Hematopoietic multipotent progenitor cell treated with erythropoietin and hydrocortisone succinate and interleukin-3 and kit ligand, for 6 days (in vitro differentiated cells): Measurements from ENCODE around the gene LTA4H.
"Not testable (repeated sequence)": the region's sequence is repeated elsewhere in the genome, so short reads cannot be mapped to it uniquely, and the experiment has no call there.

Experiments
- DNase-seq: peaks from one replicate; pipeline ENCODE4 v3.0.0-alpha.2; 2015

LTA4H gene

DNA sequence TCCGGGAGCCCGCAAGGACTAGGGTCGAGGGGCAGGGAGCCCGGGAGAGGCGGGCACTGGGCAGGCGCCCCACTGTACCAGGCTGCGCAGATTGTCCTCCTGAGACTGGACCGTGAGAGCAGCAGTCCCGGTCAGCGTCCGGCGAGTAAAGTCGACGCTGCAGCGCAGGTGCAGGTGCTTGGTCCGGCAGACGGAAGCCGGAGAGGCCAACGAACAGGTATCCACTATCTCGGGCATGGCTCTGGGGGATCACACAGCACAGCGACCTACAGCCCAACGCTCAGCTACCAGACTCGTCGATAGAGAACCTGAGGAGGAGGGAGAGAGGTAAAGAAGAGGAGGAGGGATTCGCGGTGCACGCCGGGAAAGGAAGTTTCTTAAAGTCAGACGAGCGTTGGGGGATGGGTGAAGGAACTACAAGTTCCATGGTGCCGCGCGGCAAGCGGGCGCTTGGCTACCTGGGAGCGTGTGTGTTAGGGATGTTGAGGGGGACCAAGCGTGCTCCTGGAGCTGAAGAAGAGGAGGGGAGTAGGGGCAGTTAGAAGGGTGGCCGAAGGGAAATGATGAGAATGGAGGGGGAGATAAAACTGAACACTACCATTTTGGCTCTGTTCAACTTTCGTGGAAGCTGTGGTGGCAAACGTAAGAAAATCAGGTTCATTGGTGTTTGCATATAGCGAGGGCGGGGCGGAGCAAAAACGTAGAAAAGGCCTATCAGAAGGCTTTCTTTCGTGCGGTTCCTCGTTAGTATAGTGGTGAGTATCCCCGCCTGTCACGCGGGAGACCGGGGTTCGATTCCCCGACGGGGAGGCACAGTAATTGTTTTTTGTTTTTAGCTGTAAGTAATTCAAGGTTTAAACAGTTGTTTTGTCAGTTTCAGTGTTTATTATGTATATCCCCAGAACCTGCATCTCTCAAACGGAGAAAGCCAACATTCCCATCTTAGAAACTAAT is at the start of gene LTA4H:
Gene LTA4H, minus strand, starts transcription at position 305 of the 954 bp plus-strand sequence. Its CDS starts 68 bp downstream, at position 237.
- DNase-seq: peak; percentile 100

GRCh38 chr12:96084624-96085023 is 49.2 kb upstream of the LTA4H start:
- DNase-seq: no peak

- DNase-seq: no peak
Measured at GRCh38 chr12:96083020-96083719, 47.8 kb upstream of the LTA4H start.

DNA sequence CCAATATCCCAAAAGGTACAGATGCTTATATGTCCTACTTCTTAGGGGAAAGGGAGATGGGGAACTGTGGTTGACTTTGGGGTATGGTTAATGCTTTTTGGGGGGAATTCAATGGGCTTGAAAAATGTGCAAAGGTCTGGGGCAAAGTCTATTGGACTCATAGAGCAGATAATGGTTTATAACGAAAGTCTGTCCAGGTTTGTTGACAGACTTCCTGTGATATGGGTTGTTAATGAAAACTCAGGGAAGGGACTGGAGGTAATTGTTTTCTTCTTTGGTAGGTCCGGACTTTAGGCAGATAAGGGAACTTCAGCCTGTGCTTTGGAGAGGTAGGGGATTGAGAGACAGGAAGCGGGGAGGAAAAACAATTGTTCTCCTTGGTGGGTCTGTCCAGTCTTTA is 46.2 kb upstream of the LTA4H start:
- DNase-seq: no peak

DNA sequence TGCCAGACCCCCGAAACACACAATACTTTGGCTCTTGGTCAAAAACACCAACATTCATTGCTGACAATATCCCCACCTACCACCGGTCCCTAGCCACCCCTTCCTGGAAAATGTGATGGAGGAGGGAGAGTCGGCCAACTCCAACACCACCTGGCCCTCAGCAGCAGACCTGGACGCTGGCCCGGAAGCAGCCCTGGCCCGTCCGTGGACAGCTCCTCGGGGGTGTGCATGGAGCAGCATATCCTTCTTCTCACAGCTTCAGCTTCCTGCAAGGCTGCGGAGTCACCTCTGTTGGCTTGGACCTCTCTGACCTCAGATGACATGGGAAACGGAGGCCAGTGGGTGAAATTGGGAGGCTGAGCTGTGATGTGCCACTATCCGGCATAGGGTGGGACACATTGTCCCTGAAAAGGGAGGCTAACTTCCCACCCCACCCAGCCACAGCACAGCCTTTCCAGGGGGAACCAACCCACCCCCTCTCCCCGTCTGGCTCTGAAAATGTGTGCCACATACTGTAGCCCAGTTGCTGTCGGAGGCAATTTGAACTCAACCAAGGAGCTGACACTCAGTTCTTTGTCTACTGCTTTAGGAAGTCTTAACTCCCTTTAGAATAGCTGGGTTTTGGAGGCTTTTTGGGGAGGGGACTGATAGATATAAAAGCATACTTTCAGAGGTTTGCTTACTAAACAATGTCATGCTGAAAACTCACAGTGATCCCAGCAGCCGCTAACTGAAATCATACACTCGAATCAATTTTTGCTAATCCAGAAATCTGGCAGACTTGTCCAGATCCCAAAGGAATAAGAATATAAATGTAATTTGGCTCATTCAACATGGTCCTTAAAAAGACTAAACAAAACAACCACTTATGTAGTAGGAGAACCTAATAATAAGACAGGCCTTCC is 43.1 kb upstream of the LTA4H start:
- DNase-seq: no peak

GRCh38 chr12:96077081-96077480 is 41.7 kb upstream of the LTA4H start:
- no peak for DNase-seq

DNA sequence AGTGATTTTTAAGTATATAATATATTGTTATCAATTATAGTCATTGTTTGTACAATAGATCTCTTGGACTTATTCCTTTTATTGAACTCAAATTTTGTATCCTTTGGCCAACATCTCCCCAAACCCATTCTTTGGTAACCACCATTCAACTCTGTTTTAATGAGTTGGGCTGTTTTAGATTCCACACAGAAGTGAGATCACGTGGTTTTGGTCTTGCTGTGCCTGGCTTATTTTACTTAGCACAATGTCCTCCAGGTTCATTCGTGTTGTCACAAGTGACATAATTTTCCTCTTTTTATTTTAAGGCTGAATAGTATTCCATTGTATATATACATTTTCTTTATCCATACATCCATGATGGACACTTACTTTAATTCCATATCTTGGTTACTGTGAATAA is 40.2 kb upstream of the LTA4H start:
- no peak for DNase-seq

DNA sequence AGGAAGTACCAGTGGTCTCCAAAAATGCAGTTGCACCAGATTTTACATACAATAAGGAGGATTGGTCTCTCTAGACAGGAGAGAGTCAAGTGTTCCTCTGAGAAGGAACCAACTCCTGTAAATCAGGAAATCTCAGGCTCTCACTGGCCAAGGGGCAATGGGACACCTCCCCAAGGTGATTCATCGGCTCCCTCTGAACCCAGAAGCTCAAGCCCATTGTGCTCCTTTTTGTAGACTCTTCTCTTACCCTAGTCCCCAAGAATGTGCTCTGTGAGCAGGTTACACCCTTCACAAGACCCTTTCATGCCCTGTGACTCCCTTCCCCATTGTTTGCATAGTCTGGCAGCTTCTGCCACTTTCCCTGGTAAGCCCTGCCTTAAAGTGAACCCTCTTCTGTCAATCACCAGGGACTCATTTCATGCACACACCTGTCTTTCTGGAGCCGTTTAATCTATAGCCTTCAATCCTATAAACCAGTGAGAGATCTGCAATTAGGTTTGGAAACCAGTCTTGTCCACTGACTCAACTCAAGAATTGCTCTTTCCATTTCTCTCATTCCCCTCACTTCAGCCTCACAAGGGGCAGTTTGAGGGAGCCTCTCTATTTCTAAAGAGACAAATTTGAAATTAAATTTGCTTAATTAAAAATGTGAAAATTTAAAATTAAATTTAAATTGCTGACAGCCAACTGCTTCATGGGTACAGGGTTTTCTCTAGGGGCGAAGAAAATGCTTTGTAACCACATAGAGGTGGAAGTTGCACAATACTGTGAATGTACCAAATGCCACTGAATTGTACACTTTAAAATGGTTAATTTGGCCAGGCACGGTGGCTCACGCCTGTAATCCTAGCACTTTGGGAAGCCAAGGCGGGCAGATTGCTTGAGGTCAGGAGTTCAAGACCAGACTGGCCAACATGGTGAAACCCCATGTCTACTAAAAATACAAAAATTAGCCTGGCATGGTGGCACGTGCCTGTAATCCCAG is 38.3 kb upstream of the LTA4H start:
- DNase-seq: peak; percentile 45

GRCh38 chr12:96070670-96071279 is 35.4 kb upstream of the LTA4H start:
- no peak for DNase-seq

GRCh38 chr12:96069511-96070231 is 34.3 kb upstream of the LTA4H start:
- DNase-seq: no peak

- DNase-seq: no peak
Measured at GRCh38 chr12:96068636-96069035, 33.2 kb upstream of the LTA4H start.

GRCh38 chr12:96068111-96068510 is 32.7 kb upstream of the LTA4H start:
- no peak for DNase-seq

DNA sequence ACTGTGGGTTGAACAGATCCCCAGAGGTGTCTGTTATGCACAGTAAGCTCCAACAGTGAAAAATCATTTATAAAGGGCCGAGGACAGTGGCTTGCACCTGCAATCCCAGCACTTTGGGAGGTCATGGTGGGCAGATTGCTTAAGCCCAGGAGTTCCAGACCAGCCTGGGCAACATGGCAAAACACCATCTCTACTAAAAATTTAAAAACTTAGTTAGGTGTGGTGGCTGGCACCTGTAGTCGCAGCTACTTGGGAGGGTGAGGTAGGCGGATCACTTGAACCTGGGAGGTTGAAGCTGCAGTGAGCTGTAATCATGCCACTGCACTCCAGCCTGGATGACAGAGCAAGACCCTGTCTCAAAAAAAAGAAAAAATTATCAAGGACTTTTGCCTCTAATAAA is 30.4 kb upstream of the LTA4H start:
- not testable (repeated sequence) for DNase-seq

GRCh38 chr12:96064966-96065365 is 29.6 kb upstream of the LTA4H start:
- DNase-seq: no peak

DNA sequence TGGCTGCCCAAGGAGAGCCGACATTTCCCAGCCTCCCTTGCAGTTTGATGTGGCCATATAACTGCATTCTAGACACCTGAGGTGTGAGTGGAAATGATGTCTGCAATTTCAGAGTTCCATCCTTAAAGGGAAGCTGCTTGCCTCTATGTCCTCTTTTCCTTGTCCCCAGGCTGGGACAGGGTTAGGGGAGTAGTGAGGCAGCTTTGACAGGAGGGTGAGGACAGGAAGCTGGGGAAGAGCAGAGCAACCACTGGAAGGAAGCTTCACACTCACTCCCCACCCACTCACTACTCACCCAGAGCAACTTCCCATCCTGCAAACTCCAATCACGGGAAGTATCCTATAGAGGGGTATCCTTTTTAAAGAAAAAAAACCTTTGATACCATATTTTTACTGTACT is 28.9 kb upstream of the LTA4H start:
- no peak for DNase-seq

GRCh38 chr12:96063046-96063445 is 27.7 kb upstream of the LTA4H start:
- peak; percentile 61 for DNase-seq

GRCh38 chr12:96061864-96062453 is 26.6 kb upstream of the LTA4H start:
- peak; percentile 92 for DNase-seq

GRCh38 chr12:96061323-96061722 is 25.9 kb upstream of the LTA4H start:
- DNase-seq: no peak

GRCh38 chr12:96060041-96060440 is 24.7 kb upstream of the LTA4H start:
- no peak for DNase-seq

DNA sequence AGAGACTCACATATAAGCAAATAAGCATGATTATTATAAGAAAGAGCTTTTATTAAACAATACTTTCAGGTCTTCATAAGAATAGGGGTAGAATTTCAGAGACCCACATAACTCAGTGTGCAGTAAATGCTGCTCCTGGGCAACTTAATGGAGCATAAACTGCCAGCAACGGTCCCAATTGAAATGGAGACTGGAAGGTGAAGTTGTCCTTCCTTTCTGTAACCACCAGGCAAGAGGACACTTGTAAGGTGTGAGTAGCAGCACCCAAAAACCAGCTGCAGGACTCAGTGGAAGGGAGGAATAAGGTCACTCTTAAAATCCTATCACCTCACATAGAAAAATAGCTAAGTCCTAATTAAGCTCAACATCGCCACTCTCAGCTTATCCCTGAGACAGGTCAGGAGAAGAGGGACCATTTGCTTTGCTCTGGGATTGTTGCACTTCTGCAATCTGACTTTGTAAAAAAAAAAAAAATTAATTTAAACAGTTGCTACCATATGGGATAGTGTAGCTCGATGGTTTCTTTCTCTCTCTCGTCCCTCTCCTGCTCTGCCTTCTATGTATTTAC is 22.7 kb upstream of the LTA4H start:
- no peak for DNase-seq
